GM12864 (cell line): ENCODE data around the gene NCBP3.
A peak's percentile ranks its signal among the peaks of the same experiment; 100 is the strongest.

ENCODE experiments used
- DNase-seq: peaks from one replicate; pipeline ENCODE4 v3.0.0-alpha.2; 2011; ENCODE audit warnings: low read depth
- H3K4me3 ChIP-seq: 2 replicates; pipeline ENCODE4 v1.5.1; 2011; ENCODE audit warnings: mild to moderate bottlenecking, low read depth, low read length, control low read depth
- CTCF ChIP-seq: IDR thresholded peaks from 2 replicates; pipeline ENCODE4 v1.5.1; 2011; ENCODE audit warnings: low read depth, mild to moderate bottlenecking, moderate library complexity, low read length, control low read depth, inconsistent platforms; ENCODE audit errors: missing control alignments

Gene NCBP3

GRCh38 chr17:3812771-3813170, 33.3 kb downstream of the NCBP3 start:
- no peak overlapping the region for H3K4me3 ChIP-seq

GRCh38 chr17:3812284-3812683, 33.8 kb downstream of the NCBP3 start:
- H3K4me3 ChIP-seq, result no peak overlapping the region
- no peak for DNase-seq
- TF ChIP-seq CTCF, result no peak

More at GRCh38 chr17:3812771-3813170, 33.3 kb downstream of the NCBP3 start:
- TF ChIP-seq CTCF, result no peak
- no peak for DNase-seq

GRCh38 chr17:3810019-3810418, 36.0 kb downstream of the NCBP3 start:
- no peak for DNase-seq
- TF ChIP-seq CTCF, result no peak
- no peak overlapping the region for H3K4me3 ChIP-seq

GRCh38 chr17:3809135-3809534, 36.9 kb downstream of the NCBP3 start:
- no peak overlapping the region for H3K4me3 ChIP-seq
- TF ChIP-seq CTCF, result no peak
- DNase-seq, result no peak

- H3K4me3 ChIP-seq, result no peak overlapping the region
- TF ChIP-seq CTCF, result no peak
- no peak for DNase-seq
Measured at GRCh38 chr17:3808701-3809100, 37.3 kb downstream of the NCBP3 start.

GRCh38 chr17:3805581-3805980, 40.5 kb downstream of the NCBP3 start:
- DNase-seq, result no peak
- H3K4me3 ChIP-seq, result no peak overlapping the region
- no peak for TF ChIP-seq CTCF

GRCh38 chr17:3804503-3804931, 41.5 kb downstream of the NCBP3 start:
- no peak overlapping the region; the same call in 1 of the 2 replicates for H3K4me3 ChIP-seq
- DNase-seq, result peak; percentile 58
- no peak for TF ChIP-seq CTCF
